Measurements from ENCODE around the gene KRTAP19-7. TPM values are rescaled to one million over a fixed set of nuclear protein-coding genes. Genes with fewer than 3 reads are reported as not detected.

KRTAP19-7 gene, protein sequence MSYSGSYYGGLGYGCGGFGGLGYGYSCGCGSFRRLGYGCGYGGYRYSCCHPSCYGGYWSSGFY
- not detected in 2 replicates for polyA plus RNA-seq (2011; rRNA removed)
- not detected in 2 replicates for polyA minus RNA-seq (2011; rRNA and poly(A)+ RNA removed)

DNA sequence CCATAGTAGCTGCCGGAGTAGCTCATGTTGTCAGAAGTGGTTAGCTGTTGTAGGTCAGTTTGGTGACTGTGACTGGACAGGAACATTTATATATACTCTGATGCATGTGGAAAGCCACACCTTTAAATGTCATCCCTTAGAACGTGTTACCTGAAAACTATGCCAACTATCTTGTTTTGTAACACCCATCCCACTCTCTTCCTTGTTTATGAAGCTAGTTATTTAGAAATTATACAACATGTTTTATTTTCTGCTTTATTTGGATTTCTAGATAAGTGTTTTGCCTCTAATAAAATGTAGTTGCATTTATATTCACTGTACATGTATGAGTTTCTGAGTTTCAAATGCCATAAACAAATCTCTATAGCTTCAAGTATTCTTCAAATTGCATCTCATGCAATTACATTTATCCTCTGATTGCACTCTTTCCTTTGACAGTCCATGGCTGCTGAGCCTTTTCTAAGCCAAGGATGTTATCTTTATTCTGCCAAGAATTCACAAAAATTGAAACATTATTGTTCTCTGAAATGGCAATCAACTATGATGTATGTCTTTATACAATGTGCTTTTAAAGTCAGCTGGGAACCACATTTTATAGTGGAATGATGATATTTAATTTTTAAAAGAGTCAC, at the start of gene KRTAP19-7:
Gene KRTAP19-7, minus strand, starts transcription at position 51 of the 632 bp plus-strand sequence. Its CDS starts 25 bp downstream, at position 26.
- H3K27ac ChIP-seq (ENCODE audit: low read depth, low read length), result no peak within 1 kb of the TSS
- TF ChIP-seq, protein P1, sequence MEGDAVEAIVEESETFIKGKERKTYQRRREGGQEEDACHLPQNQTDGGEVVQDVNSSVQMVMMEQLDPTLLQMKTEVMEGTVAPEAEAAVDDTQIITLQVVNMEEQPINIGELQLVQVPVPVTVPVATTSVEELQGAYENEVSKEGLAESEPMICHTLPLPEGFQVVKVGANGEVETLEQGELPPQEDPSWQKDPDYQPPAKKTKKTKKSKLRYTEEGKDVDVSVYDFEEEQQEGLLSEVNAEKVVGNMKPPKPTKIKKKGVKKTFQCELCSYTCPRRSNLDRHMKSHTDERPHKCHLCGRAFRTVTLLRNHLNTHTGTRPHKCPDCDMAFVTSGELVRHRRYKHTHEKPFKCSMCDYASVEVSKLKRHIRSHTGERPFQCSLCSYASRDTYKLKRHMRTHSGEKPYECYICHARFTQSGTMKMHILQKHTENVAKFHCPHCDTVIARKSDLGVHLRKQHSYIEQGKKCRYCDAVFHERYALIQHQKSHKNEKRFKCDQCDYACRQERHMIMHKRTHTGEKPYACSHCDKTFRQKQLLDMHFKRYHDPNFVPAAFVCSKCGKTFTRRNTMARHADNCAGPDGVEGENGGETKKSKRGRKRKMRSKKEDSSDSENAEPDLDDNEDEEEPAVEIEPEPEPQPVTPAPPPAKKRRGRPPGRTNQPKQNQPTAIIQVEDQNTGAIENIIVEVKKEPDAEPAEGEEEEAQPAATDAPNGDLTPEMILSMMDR (IDR thresholded peaks at IDR 0.05; ENCODE audit: low read depth, low read length), result no peak
- ChIA-PET CTCF (no interaction called here), POLR2A (no interaction called here)
- no peaks in the 10 kb centered on the region for H3K27me3 ChIP-seq (ENCODE audit: control insufficient read depth, insufficient read depth, low read length)
- H3K4me3 ChIP-seq (ENCODE audit: low read depth, low read length), result no peak within 1 kb of the TSS
- no peak for DNase-seq (ENCODE audit: low read depth, low spot score)
- H3K9me3 ChIP-seq (ENCODE audit: control insufficient read depth, insufficient read depth, low read length), result peaks cover 10% of the 10 kb centered on the region

DNA sequence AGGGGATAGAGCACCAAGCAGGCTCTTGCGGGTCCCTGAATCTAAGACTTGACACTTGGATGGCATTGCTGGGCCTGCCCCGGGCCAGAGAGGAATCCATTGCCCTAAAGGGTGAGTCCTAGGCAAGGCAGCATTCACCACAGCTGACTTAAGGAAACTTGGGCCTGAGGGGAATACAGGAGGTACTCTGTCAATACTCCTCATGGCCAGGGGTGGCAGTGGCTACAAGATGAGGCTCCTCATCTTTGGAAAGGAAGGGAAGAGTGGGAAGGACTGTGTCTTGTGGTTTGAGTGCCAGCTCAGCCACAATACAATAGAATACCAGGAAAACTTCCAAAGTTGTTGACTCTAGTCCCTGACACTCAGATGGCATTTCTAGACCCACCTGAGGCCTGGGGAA, 44.9 kb upstream of the KRTAP19-7 start:
- CTCF ChIA-PET, result no interaction called here
- TF ChIP-seq, protein P1 (IDR thresholded peaks at IDR 0.05; ENCODE audit: low read depth, low read length), result no peak
- no peaks in the 10 kb centered on the region for H3K27me3 ChIP-seq (ENCODE audit: control insufficient read depth, insufficient read depth, low read length)

DNA sequence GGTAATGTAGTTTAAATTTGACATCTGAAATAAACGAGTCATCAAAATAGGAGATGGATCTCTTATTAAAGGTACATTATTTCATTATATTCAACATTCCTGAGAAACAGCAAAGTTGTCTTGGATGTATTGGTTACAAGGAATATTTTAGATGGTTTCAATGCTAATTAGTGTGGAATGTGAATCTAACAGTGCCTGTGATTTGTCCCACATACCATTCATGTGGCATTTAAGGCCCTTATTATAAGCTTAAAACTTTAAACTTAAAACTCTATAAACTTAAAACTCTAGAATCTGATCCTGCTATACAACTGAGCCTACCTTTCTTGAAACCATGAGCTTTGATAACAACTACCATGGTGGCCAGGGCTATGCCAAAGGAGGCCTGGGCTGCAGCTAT, 39.7 kb upstream of the KRTAP19-7 start, which contains the start of gene KRTAP22-1:
Gene KRTAP22-1, plus strand, starts transcription at position 301 of the 400 bp plus-strand sequence.
- CTCF ChIA-PET, result no interaction called here

More for the DNA sequence above, 44.9 kb upstream of the KRTAP19-7 start:
- Histone ChIP-seq H3K4me3 (ENCODE audit: low read depth, low read length) (no peak overlapping the region), H3K9me3 (ENCODE audit: control insufficient read depth, insufficient read depth, low read length) (peaks cover 21% of the 10 kb centered on the region), H3K27ac (ENCODE audit: low read depth, low read length) (no peak overlapping the region)
- POLR2A ChIA-PET, result no interaction called here
- no peak for DNase-seq (ENCODE audit: low read depth, low spot score)

DNA sequence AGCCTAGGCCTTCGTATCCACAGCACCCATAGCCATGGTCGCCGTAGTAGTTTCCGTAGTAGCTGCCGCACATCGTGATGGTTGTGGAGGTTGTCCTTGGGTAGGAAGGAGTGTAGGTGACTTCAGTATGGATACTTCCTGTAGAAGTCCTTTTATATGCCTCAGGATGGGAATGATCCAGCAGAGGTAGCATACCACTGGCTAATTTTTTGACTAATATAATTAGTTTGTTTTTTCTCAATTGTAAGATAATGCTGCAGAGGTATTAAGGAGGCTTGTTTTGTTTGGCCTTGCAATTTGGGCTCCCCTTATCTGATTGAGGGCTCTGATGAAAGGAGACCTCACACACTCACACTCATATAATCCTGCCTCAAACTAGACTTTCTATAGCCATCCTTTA, 37.7 kb upstream of the KRTAP19-7 start, which contains the start of gene KRTAP6-2:
Gene KRTAP6-2, minus strand, starts transcription at position 101 of the 400 bp plus-strand sequence. Its CDS starts 28 bp downstream, at position 73.
- Histone ChIP-seq H3K27me3 (ENCODE audit: control insufficient read depth, insufficient read depth, low read length) (no peaks in the 10 kb centered on the region), H3K4me3 (ENCODE audit: low read depth, low read length) (no peak within 1 kb of the TSS), H3K27ac (ENCODE audit: low read depth, low read length) (no peak within 1 kb of the TSS), H3K9me3 (ENCODE audit: control insufficient read depth, insufficient read depth, low read length) (peaks cover 6% of the 10 kb centered on the region; the same call in 1 of the 2 replicates)
- TF ChIP-seq, protein P1 (IDR thresholded peaks at IDR 0.05; ENCODE audit: low read depth, low read length), result no peak
- POLR2A ChIA-PET, result no interaction called here
- CTCF ChIA-PET, result no interaction called here
- no peak for DNase-seq (ENCODE audit: low read depth, low spot score)

More for the DNA sequence above, 39.7 kb upstream of the KRTAP19-7 start, which contains the start of gene KRTAP22-1:
- Histone ChIP-seq H3K27ac (ENCODE audit: low read depth, low read length) (no peak within 1 kb of the TSS), H3K4me3 (ENCODE audit: low read depth, low read length) (no peak within 1 kb of the TSS), H3K9me3 (ENCODE audit: control insufficient read depth, insufficient read depth, low read length) (peaks cover 17% of the 10 kb centered on the region), H3K27me3 (ENCODE audit: control insufficient read depth, insufficient read depth, low read length) (no peaks in the 10 kb centered on the region)
- no peak for DNase-seq (ENCODE audit: low read depth, low spot score)
- POLR2A ChIA-PET, result no interaction called here
- TF ChIP-seq, protein P1 (IDR thresholded peaks at IDR 0.05; ENCODE audit: low read depth, low read length), result no peak

DNA sequence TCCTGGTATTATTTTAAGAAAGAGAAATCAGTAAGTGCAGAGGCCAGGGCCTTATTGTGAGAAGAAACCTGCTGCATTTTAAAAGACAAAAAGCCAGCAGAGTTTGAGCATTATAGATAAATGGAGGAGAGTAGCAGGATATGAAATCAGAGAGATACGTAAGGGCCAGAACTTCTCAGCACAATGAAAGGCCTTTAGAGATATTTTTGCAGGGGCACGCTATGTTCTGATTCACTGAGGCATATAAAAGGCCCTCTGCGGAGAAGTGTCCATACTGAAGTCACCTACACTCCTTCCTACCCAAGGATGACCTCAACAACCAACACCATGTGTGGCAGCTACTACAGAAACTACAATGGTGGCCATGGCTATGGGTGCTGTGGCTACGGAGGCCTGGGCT, 31.0 kb upstream of the KRTAP19-7 start, which contains the start of gene KRTAP6-3:
Gene KRTAP6-3, plus strand, starts transcription at position 301 of the 400 bp plus-strand sequence. Its CDS starts 6 bp downstream, at position 307.
- peaks cover 8% of the 10 kb centered on the region for H3K9me3 ChIP-seq (ENCODE audit: control insufficient read depth, insufficient read depth, low read length)
- TF ChIP-seq, protein P1 (IDR thresholded peaks at IDR 0.05; ENCODE audit: low read depth, low read length), result no peak
- no peak for DNase-seq (ENCODE audit: low read depth, low spot score)
- ChIA-PET CTCF (no interaction called here), POLR2A (no interaction called here)
- no peaks in the 10 kb centered on the region for H3K27me3 ChIP-seq (ENCODE audit: control insufficient read depth, insufficient read depth, low read length)
- H3K27ac ChIP-seq (ENCODE audit: low read depth, low read length), result no peak within 1 kb of the TSS
- no peak within 1 kb of the TSS for H3K4me3 ChIP-seq (ENCODE audit: low read depth, low read length)

All from AG04450 (cell line).